Suprapubic skin (tissue), 4 donors: Measurements from ENCODE around the gene CTNND2.

Source experiments
- POLR2A ChIP-seq, 2 donors: fragments of 450-650 bp; IDR thresholded peaks; one replicate each; pipeline ENCODE4 v1.6.1; 2017; ENCODE audit warnings: antibody characterized with exemption in 2 of 2, mild to moderate bottlenecking in 2 of 2, moderate library complexity in 2 of 2
- POLR2AphosphoS5 ChIP-seq, 3 donors: sonication (generic); formaldehyde crosslinking; IDR thresholded peaks; one replicate each; pipeline ENCODE4 v1.6.1; 2017; ENCODE audit warnings: antibody characterized with exemption in 3 of 3
- TF ChIP-seq, protein P1 (sequence below), 2 donors: fragments of 200-600 bp in 1 of 2; fragments of 450-650 bp in 1 of 2; sonication (generic) in 1 of 2; IDR thresholded peaks; one replicate each; pipeline ENCODE4 v1.5.1; 2016 to 2019; ENCODE audit warnings: antibody characterized with exemption in 2 of 2, mild to moderate bottlenecking in 1 of 2, moderate library complexity in 1 of 2

DNA sequence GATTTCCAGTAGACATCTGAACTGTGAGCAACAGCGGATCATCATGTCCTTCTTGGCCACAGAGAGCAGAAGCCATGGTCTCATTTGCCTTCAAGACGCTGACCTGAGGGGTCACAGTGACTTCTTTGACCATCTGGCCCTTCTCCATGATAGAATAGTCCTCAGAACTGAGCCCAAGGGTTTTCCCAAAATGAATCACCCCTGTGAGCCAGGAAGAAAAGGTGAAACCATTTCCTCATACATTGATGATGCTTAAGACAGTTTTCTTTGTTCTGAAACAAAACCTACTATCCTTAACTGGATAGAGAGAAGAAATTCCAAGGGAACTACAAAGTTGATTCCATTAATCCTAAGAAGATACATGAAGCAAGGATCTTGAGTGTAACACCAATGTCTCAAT lies 503.9 kb downstream of the CTNND2 start:
- no peak for TF ChIP-seq POLR2AphosphoS5 (IDR thresholded peaks at IDR 0.05)
- TF ChIP-seq, protein P1, sequence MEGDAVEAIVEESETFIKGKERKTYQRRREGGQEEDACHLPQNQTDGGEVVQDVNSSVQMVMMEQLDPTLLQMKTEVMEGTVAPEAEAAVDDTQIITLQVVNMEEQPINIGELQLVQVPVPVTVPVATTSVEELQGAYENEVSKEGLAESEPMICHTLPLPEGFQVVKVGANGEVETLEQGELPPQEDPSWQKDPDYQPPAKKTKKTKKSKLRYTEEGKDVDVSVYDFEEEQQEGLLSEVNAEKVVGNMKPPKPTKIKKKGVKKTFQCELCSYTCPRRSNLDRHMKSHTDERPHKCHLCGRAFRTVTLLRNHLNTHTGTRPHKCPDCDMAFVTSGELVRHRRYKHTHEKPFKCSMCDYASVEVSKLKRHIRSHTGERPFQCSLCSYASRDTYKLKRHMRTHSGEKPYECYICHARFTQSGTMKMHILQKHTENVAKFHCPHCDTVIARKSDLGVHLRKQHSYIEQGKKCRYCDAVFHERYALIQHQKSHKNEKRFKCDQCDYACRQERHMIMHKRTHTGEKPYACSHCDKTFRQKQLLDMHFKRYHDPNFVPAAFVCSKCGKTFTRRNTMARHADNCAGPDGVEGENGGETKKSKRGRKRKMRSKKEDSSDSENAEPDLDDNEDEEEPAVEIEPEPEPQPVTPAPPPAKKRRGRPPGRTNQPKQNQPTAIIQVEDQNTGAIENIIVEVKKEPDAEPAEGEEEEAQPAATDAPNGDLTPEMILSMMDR (IDR thresholded peaks at IDR 0.05), result no peak
- no peak for TF ChIP-seq POLR2A (IDR thresholded peaks at IDR 0.05)
